HT1080 (cell line): ENCODE data around the gene GDI1. TPM values are rescaled to one million over a fixed set of nuclear protein-coding genes. Genes with fewer than 3 reads are reported as not detected.

Source experiments
- DNase-seq: peaks from one replicate; pipeline ENCODE4 v3.0.0-alpha.2; 2015; ENCODE audit warnings: low read depth
- total RNA-seq: library from RNA; depleted of rRNA; stranded (reverse); fragments of >200 nt; shearing (Covaris generic); gene quantifications from 2 replicates; pipeline ENCODE4 v1.2.3, GENCODE V29; 2014

Gene GDI1
- total RNA-seq, 1 experiment from 2014 or later = 64.4 TPM

DNA sequence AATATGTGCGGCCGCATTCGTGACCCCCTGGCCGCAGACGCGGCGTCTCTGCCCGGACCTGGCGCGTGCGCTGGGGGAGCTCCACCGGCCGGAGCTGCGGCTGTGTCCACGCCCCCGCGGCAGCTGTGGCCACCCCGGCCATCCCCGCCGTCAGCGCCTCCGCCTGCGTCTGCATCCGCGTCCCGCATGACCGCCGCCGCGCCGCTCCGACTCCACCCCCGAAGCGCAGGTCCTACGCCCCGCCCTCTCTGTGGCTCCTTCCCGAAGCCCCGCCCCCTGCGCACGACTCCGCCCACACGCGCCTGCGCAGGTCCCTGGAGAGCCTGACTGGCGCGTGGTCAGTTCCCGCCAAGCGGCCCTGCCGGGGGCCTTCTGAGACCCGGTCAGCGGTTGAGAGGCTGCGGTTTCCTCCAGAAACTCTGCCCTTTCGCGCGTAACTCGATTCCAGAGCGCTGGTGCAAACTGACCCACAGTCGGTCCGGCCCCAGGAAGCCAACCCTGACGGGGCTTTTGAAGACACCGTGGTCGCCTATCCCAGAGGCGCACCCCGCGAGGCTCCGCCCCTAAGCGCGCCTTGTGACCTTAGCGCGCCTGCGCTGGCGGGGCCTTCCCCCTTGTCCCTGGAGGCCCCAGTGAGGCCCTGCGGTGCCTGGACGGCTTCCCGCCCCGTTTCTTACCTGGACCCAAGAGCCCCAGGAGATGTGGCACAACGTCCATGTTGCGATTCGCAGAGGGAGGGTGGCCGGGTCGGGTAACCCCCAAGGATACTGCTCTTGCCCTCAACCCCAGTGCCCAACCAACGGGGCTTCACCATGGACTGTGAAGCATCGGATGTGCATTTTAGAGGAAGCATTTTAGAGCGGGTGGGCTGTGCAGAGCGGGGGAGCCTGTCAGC is 42.0 kb downstream of the GDI1 start, which contains the start of gene LAGE3:
Gene LAGE3 (minus strand): TSS at position 554 of the 895 bp plus-strand sequence. CDS start 366 bp downstream, at position 188.
- DNase-seq = peak; percentile 77

DNA sequence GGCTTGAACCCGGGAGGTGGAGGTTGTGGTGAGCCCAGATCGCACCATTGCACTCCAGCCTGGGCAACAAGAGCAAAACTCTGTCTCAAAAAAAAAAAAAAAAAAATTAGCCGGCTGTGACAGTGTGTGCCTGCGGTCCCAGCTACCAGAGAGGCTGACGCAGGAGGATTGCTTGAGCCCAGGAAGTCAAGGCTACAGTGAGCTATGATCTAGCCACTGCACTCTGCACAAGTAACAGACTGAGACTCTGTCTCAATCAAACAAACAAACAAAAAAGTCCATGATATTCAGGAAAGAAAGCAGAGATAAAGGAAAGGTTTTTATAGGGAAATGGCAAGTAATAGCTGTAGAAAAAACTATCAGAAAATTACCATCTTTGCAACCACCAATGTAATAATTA is 44.2 kb downstream of the GDI1 start:
- DNase-seq = no peak

DNA sequence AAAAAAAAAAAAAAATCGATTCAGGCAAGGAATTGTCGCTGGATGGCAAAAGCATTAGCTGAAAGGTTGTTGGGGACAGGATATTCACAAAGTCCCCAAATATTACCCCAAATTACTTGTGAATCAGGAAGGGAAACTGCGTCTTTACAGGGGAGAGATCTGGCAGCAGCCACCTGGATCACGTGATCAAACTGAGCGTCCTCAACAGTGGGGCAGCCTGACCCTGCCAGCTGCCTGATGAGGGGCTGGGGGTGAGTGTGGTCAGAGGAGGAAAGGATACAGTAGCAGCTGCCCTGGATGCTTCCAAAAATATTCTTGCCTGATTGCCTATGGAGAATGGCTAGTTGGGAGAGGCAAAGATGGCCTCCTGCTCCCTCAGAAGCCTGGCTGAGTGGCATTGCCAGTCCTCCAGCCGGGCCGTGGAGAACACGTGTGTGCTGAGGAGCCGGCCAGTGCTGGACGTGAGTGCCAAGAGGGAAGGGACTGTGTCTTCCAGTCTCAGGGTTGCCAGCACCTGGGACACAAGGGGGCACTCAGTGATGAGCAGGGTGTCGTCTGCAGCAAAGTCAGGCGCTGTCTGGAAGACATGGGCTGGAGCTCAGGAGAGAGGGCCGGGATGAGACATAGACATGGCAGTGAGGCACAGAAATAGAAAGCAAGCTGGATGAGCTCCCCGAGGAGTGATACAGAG is 45.1 kb downstream of the GDI1 start:
- no peak for DNase-seq

DNA sequence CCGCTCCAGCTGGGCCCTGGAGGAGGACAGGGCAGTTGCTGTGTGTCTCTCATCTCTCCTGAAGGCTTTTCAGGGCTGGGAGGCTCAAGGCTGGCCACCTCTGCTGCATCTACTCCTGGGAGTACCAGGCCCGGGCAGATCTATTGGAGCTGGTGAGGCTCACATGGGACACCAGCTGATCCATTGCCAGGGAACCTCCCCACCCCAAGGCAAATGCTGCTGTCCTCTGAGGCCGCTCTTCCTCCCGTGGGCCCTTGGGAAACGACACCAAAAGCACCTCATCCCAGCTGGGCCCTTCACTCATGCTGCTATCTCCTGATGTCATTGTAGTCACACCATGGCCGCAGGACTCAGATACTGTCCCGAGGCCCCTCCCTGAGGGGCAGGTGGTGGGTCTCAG is 45.8 kb downstream of the GDI1 start:
- no peak for DNase-seq

DNA sequence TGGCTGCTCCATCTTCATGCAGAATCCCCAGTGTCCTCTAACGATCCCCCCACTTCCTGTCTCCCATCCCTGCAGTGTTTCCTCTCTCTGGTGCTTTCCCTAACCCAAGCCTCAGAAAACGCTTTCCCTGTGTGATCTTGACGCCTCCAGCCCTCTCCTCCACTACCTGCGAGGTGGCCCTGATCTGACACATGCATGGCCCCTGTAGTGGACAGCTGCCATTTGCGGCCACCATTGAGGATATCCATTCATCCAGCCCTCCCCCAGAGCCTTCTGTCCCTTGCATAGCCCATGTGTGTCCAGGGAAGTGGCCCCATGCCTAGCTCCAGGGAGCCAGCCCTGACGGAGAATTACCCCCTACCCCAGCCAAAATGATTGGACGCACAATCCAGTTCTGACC is 46.4 kb downstream of the GDI1 start:
- DNase-seq = no peak

DNA sequence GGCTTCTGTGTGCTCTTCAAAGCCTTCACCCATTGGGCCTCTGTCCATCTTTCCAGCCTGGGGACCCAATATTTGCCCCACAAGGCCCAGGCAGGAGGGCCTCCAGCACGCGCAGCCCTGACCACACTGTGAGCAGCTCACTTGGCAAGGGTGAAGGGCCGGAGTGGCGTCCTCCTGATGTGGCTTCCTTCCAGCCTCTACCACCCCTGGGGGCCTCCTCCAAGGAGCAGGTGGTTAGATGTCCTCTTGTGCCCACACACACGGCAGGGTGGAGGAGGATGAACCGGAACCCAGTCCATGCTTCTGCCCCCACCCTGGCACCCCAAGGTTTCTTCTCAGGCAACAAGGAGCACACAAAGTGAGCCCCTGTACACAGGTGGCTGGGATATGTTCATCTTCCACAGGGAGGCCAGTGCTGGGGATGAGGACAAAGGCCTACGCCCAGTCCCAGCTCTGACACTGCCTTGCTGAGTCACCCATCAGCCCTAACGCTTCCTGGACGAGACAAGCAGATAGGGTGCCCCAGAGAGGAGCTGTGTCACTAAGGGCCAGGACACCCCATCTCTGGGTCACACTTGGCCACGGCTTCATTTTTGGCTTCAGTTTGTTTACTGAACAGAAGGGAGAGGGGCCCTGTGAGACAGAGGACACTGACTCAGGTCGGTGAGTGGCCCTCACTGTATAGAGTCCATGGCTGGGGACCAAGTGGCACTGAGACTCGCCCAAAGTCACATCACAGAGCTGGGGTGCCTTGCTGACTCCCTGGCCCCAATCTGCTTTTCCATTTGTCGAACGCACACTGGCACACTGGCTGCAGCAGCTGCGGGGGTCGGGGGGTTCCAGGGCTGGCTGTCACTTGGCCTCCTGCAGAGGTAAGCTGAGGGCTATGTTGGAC is 47.5 kb downstream of the GDI1 start:
- DNase-seq = no peak

DNA sequence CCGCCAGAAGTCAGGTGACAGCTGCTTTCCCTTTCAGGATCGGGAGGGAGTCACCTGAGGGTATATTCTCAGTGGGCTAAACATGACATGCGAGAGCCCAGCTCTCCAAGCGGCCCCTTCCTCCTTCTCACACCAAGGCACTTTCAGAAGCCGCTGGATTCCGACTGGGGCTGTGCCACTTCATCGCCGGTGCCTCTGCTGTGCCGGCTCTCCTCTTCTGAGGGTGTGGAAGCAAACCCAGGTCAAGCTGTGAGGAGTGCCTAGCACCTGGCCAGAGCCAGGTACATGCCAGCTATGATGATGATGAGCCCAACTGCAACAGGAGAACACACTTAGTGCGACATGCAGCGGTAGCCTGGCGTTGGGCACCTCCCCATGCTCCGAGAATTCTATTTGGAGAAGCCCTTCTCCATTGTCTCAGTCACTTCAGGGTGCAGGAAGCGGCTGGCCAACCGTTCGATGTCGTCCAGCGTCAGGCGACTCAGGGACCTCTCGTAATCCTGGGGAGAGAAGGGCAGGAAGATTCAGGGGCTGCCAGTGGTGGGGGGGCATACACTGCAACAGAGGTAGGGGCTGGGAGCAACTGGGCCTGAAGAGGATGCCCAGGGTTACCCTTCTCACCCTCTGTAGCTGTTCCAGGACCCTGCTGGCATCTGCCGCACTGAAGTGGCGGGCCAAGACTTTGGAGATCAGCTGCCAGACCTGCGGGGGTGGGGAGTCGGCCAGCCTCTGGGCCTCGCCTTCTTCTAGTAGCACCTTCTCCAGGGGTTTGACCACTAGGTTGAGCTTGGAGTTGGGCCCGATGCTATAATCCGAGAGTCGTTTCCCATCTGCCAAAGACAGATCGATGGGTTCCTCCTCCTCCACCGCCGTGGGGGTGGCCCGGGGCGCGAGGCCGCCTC is 48.4 kb downstream of the GDI1 start:
- no peak for DNase-seq

DNA sequence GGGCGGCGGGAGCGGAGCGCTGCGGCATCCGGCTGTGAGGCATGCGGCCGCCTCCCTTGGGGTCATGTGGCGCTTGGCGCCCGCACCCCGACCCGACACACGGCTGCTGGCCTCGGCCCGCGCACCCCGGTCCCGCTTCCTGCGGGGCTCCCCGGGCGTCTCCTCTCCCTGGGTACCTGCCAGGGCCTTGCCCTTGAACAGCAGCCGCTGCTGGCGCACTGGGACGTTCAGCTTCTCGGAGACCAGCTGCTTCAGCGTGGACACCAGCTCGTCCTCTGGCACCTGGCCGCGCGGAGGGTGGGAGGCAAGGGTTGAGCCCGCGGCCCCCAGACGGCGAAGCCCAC is 49.1 kb downstream of the GDI1 start:
- DNase-seq = no peak

DNA sequence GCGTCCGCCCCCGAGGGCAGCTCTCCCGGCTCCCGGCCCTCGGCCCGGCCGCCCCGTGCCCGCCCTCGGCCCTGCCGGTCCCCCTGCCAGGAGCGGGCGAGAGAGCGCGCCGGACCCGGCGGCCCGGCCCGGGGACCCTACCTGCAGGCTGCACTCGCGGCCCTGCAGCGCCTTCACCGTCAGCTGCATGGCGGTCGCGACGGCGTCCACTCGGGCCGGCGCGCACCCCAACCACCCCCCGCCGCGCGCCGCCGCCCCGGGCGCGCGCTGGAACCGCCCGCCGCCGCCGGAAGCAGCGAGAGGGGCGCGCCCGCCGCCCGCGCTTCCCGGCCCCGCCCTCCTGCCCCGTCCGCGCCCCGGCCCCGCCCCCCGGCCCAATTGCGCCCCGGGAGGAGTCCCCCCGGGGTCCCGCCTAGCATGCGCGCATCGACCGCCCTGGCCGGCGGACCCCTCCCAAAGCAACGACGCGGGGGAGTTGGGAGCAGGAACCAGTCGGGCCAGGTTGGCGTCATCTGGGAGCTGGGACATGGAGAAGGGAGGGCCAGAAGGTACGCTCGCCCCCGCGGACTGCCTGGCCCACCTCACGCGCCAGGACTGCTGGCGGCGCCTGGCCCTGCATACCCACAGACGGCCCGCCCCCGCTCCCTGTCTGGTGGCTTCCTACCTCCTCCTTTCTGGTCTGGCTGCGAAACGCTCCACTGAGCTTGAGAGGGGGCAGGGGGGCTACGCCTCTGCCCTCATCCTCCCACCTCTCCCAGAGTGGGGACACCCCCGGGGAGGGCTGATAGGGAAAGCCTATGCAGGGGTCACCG is 49.6 kb downstream of the GDI1 start, which contains the start of gene UBL4A:
Gene UBL4A (minus strand): TSS at position 220 of the 812 bp plus-strand sequence. CDS start 31 bp downstream, at position 189.
- DNase-seq = no peak

DNA sequence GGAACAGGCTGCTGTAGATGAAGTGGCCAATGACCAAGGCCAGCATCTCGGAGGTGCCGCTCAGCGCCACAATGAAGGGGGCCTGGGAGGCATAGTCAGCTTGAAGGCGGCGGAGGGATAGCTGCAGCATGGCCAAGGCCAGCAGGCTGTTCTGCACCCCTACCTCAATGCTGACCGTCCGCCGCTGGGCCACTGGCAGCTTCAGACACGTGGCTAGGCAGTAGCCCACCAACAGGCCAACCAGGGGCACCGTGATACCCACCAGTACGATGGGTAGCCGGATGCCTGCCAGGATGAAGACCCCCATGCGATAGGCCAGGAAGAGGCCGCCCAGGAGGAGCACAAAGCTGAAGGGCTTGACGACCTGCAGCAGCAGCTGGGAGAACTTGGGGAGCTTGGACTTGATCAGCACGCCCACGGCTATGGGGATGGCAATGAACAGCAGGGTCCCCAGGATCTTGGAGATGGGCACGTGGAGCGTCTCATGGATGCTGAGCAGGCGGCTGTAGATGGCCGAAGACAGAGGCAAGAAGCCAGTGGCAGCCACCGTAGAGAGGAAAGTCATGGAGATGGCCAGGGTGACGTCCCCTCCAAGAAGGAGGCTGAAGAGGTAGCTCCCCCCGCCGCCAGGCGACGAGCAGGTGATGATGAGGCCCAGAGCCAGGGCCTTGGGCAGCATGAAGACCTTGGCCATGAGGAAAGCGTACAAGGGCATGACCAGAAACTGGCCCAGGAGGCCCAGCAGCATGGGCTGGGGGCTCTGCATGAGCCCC is 50.8 kb downstream of the GDI1 start:
- no peak for DNase-seq

DNA sequence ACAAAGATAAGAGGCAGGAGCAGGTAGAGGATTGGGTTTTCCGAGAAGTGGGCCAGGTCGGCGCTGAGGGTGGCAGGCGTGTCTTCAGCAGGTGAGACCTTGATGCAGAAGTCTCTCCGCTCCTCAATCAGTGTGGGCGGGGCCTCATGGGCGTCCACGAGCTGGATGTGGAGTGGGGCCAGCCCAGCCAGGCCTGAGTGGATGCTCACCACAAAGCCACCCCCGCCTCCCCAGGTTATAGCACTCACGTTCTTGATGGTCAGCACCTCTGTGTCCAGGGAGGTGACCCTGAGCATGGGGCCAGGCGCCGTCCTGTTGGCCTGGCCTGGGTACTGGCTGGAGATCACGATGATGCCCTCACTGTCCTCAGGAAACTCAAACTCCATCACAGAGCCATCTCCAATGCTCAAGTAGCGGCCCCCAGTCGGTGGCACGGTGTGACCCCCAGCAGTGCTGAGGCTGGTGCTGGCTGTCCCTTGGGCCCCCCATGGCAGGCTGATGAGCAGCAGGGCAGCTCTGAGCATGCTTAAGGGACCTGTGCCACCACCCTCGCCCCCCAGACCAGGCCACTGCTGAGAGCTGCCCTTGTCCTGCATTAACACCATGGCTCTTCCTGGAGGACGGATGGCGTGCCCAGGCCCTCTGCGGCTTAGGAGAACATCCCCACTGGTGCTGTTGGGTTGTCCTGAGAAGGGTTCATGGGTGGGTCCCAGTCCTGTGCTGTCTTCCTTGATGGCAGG is 51.6 kb downstream of the GDI1 start:
- no peak for DNase-seq

DNA sequence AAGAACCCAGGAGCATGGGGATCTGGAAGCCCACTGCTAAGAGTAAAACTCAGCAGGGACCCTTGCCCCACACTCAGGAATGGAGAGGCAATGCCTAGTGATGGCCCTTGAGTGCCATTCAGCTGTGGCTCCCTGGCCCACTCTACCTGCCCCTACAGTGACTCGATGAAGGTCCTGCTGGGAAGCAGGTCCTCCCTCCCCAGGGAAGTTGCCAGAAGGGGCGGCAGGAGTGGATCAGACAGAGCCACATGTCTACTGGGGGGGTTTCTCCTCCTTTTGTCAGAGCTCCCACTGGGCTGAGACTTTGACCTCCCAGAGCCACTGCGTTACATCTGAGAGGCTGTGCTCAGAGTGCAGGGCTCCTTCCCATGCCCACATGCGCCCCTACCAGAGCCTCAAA is 52.2 kb downstream of the GDI1 start:
- DNase-seq = no peak

DNA sequence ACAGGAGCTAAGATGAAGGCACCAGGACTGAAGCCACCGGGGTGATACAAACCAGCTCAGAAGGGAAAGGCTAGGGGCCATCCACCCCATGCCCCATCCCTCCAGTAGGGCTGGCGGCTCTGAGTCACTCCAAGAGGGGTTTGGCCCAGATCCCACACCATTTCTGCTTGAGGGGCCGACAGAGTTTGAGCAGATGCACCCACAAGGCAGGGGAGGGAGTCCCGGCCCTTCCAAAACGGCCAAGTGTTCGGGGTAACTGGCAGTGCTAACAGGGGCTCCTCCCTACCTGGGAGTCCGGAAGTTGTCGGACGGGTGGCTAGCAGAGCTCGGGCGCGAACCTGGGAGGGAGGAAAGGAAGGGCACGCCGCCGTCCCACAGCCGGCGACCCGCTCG is 53.1 kb downstream of the GDI1 start:
- DNase-seq = peak; percentile 55

DNA sequence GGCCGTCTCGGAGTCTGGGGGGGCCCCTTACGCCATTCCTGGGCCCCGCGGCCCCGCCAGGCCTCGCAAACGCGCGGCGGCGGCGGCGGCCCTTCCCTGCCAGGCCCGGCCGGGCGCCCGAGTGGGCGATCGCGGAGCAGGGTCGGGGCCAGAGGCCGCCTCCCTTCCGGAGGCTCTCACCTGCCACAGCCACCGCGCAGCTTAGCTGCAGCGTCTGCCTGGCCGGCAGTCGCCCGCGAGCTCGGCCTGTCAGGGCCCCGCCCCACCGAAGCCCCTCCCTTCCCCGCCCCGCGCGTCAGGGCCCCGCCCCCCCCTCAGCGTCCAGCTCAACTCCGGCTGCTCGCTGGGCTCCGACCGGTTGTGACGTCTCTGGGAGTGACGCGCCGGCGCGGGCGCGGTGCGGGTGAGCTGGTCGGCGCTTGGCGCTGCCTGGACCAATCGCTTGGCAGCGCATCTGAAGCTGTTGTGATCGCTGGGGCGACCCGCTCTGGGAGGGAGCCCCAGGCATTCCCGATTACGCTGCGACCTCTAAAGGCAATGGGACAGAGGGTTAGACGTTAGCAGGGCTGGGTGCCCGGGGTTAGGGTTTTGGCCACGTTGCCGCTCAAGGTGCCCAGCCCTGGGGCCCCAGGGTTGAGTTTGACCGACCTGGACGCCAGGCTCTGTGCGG is 53.6 kb downstream of the GDI1 start, which contains the start of gene SLC10A3:
Gene SLC10A3 (minus strand): TSS at position 216 of the 670 bp plus-strand sequence. CDS start 1,689 bp downstream, outside the sequence.
- DNase-seq = peak; percentile 91
